Measurements from ENCODE around the gene TMEM129. TPM values are rescaled to one million over a fixed set of nuclear protein-coding genes. Genes with fewer than 3 reads are reported as not detected.
A peak's percentile ranks its signal among the peaks of the same experiment; 100 is the strongest.

Gene TMEM129
- total RNA-seq, 1 experiment from 2014 or later, result 41.2 TPM

- CTCF ChIA-PET, result interaction anchor here (0.6 to 1.2 kb wide), 4 partner anchors 8 to 96 kb away, joined by 3 to 4 read pairs (median 3); no protein-coding TSS in a partner anchor
- Histone ChIP-seq H3K9me2 (ENCODE audit: insufficient read depth) (no peaks in the 10 kb centered on the region), H3K27me3 (ENCODE audit: insufficient read depth, low read depth) (no peaks in the 10 kb centered on the region), H3K4me3 (peak overlapping the region; percentile 24; the same call in 1 of the 2 replicates), H4K20me1 (ENCODE audit: insufficient read depth) (peaks cover 9% of the 10 kb centered on the region; the same call in 1 of the 2 replicates), H3F3A (ENCODE audit: insufficient read depth, low read depth) (peaks cover 74% of the 10 kb centered on the region), H3K36me3 (ENCODE audit: low read depth) (peaks cover 25% of the 10 kb centered on the region; the same call in 1 of the 2 replicates), H3K27ac (peak overlapping the region; percentile 94), H3K4me2 (peak overlapping the region; percentile 70), H3K4me1 (replicated peaks; ENCODE audit: insufficient read depth) (peaks cover 79% of the 10 kb centered on the region), H3K9me3 (ENCODE audit: insufficient read depth, low read depth) (no peaks in the 10 kb centered on the region), H2AFZ (no peak overlapping the region), H3K79me2 (ENCODE audit: low read depth) (peaks cover 75% of the 10 kb centered on the region)
- POLR2A ChIA-PET (ENCODE audit: unreplicated experiment), result interaction anchor here (0.6 to 1.4 kb wide), 6 partner anchors 15 to 1133 kb away, joined by 3 to 6 read pairs (median 4); partner anchors contain the start of gene SLBP
- TF ChIP-seq EZH2 (IDR thresholded peaks at IDR 0.05; ENCODE audit: low read depth), result no peak
- no peak for TF ChIP-seq CTCF (conservative IDR thresholded peaks at IDR 0.05)
- intact Hi-C loops (cut with micrococcal nuclease; ENCODE audit: unreplicated experiment), result loop anchor here (2.0 to 10.0 kb wide), 5 partner anchors 15 to 383 kb away; partner anchors contain the start of genes FAM53A, SLBP and UVSSA
- peak; percentile 94 to 99 for DNase-seq
- no TSS peak for BruUV-seq (replicated peaks)
Measured at GRCh38 chr4:1727117-1728031, 6.3 kb upstream of the TMEM129 start.

GRCh38 chr4:1726146-1726934, 5.2 kb upstream of the TMEM129 start:
- no TSS peak for BruUV-seq (replicated peaks)
- Histone ChIP-seq H3K4me2 (peak overlapping the region; percentile 70), H4K20me1 (ENCODE audit: insufficient read depth) (peaks cover 3% of the 10 kb centered on the region; the same call in 1 of the 2 replicates), H3K36me3 (ENCODE audit: low read depth) (0 out of 2 replicates have a peak, but pooled peaks cover 16% of the 10 kb centered on the region), H3K9me3 (ENCODE audit: insufficient read depth, low read depth) (no peaks in the 10 kb centered on the region), H3K27me3 (ENCODE audit: insufficient read depth, low read depth) (no peaks in the 10 kb centered on the region), H3K9me2 (ENCODE audit: insufficient read depth) (no peaks in the 10 kb centered on the region), H3K79me2 (ENCODE audit: low read depth) (peaks cover 76% of the 10 kb centered on the region), H3K27ac (peak overlapping the region; percentile 94), H3K4me3 (no peak overlapping the region), H2AFZ (no peak overlapping the region), H3F3A (ENCODE audit: insufficient read depth, low read depth) (peaks cover 68% of the 10 kb centered on the region), H3K4me1 (replicated peaks; ENCODE audit: insufficient read depth) (peaks cover 71% of the 10 kb centered on the region)
- no peak for TF ChIP-seq EZH2 (IDR thresholded peaks at IDR 0.05; ENCODE audit: low read depth)
- peak; percentile 97 for TF ChIP-seq CTCF (conservative IDR thresholded peaks at IDR 0.05)
- peak; percentile 88 to 90 for DNase-seq
- intact Hi-C loops (cut with micrococcal nuclease; ENCODE audit: unreplicated experiment), result loop anchor here (1.0 to 10.0 kb wide), 6 partner anchors 14 to 382 kb away; partner anchors contain the start of genes FAM53A, SLBP and UVSSA
- POLR2A ChIA-PET (ENCODE audit: unreplicated experiment), result interaction anchor here (1.4 kb wide), 1 partner anchor 14 kb away, joined by 6 read pairs; the partner anchor contains the start of gene SLBP
- CTCF ChIA-PET, result interaction anchor here (0.6 to 1.0 kb wide), 2 partner anchors 33 to 107 kb away, joined by 3 to 7 read pairs; no protein-coding TSS in a partner anchor

GRCh38 chr4:1725521-1725920, 4.4 kb upstream of the TMEM129 start:
- POLR2A ChIA-PET (ENCODE audit: unreplicated experiment), result no interaction called here
- no peak overlapping the region for H3K4me2 ChIP-seq
- H3K79me2 ChIP-seq (ENCODE audit: low read depth), result peaks cover 71% of the 10 kb centered on the region
- no peak for DNase-seq
- peaks cover 64% of the 10 kb centered on the region for H3K4me1 ChIP-seq (replicated peaks; ENCODE audit: insufficient read depth)
- no peak overlapping the region for H3K4me3 ChIP-seq
- intact Hi-C loops (cut with micrococcal nuclease; ENCODE audit: unreplicated experiment), result loop anchor here (5.0 to 10.0 kb wide), 3 partner anchors 52 to 381 kb away; partner anchors contain the start of gene UVSSA
- peaks cover 3% of the 10 kb centered on the region; the same call in 1 of the 2 replicates for H4K20me1 ChIP-seq (ENCODE audit: insufficient read depth)
- H3K27ac ChIP-seq, result no peak overlapping the region
- no peaks in the 10 kb centered on the region for H3K27me3 ChIP-seq (ENCODE audit: insufficient read depth, low read depth)
- peaks cover 61% of the 10 kb centered on the region for H3F3A ChIP-seq (ENCODE audit: insufficient read depth, low read depth)
- TF ChIP-seq EZH2 (IDR thresholded peaks at IDR 0.05; ENCODE audit: low read depth) (no peak), CTCF (conservative IDR thresholded peaks at IDR 0.05) (no peak)
- no peak overlapping the region for H2AFZ ChIP-seq
- H3K36me3 ChIP-seq (ENCODE audit: low read depth), result 0 out of 2 replicates have a peak, but pooled peaks cover 16% of the 10 kb centered on the region
- no peaks in the 10 kb centered on the region for H3K9me2 ChIP-seq (ENCODE audit: insufficient read depth)
- no TSS peak for BruUV-seq (replicated peaks)
- CTCF ChIA-PET, result no interaction called here
- H3K9me3 ChIP-seq (ENCODE audit: insufficient read depth, low read depth), result no peaks in the 10 kb centered on the region

Data from PC-9 (cell line).